Ovary (tissue), 3 donors: ENCODE data around the gene DNAAF1.

Source experiments
- POLR2A ChIP-seq: fragments of 450-650 bp; IDR thresholded peaks from one replicate; pipeline ENCODE4 v1.6.1; 2017; ENCODE audit warnings: antibody characterized with exemption, mild to moderate bottlenecking, moderate library complexity
- TF ChIP-seq, protein P1 (sequence below), 3 donors: fragments of 450-650 bp in 2 of 3; fragments of 200-600 bp in 1 of 3; IDR thresholded peaks; one replicate each; pipeline versions ENCODE4 v1.5.1 to v1.8.0; 2016 to 2022; ENCODE audit warnings: antibody characterized with exemption in 3 of 3, mild to moderate bottlenecking in 1 of 3
- donor health status: DM: no; HTN: no; CAD: no.

DNA sequence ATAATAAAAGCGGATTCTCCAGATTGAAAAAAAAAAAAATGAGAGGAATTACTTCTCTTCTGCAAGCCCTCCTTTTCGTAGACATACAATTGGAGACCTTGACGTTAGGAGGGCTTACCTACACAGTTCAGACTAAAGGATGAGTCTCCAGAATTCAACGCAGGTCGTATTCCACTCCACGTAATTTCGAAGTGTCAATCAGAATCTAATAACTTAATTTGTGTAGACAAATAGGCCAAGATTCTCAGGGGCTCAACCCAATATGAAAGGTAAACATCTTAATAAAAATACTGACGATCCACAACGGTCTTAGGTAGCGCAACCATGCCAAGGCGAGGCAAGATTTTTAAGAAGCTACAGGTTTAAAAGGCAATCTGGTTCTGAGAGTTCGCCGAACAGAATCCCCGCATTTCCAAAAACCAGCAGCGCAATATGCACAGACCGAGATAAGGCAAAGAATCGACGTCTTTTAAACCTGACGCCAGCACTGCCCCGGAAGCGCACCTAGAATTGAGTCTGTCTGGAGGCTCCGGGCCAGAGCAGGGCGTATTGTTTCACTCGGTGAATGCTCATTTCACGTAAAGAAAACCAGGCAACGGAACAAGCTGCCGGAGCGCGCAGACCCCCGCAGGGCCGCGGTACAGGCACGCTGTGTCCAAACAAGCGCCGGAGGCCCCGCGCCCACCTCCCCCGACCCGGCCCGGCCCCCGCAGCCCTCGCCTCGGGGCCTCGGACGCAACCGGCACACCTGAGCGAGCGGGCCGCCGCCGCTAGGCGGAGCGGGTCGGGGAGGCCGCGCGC, 29.0 kb upstream of the DNAAF1 start:
- no peak for TF ChIP-seq POLR2A
- TF ChIP-seq, protein P1, sequence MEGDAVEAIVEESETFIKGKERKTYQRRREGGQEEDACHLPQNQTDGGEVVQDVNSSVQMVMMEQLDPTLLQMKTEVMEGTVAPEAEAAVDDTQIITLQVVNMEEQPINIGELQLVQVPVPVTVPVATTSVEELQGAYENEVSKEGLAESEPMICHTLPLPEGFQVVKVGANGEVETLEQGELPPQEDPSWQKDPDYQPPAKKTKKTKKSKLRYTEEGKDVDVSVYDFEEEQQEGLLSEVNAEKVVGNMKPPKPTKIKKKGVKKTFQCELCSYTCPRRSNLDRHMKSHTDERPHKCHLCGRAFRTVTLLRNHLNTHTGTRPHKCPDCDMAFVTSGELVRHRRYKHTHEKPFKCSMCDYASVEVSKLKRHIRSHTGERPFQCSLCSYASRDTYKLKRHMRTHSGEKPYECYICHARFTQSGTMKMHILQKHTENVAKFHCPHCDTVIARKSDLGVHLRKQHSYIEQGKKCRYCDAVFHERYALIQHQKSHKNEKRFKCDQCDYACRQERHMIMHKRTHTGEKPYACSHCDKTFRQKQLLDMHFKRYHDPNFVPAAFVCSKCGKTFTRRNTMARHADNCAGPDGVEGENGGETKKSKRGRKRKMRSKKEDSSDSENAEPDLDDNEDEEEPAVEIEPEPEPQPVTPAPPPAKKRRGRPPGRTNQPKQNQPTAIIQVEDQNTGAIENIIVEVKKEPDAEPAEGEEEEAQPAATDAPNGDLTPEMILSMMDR (IDR thresholded peaks at IDR 0.05): no peak
